Motor neuron (in vitro differentiated cells): ENCODE results near the gene TMCO6. TPM values are rescaled to one million over a fixed set of nuclear protein-coding genes. Genes with fewer than 3 reads are reported as not detected.
"Not testable (repeated sequence)": the region's sequence is repeated elsewhere in the genome, so short reads cannot be mapped to it uniquely, and the experiment has no call there.

Experiments
- ATAC-seq, 8 experiments: fragments of 200-7000 bp; cut with Tn5 transposase; replicated peaks in 6 of 8; 2 replicates each; pipeline ENCODE4 v1.8.0; 2021; ENCODE audit warnings: mild to moderate bottlenecking in 8 of 8, moderate library complexity in 8 of 8
- H3K27ac ChIP-seq, 2 donors: fragments of 250-450 bp; sonication (Bioruptor Pico); 2 replicates each; pipeline ENCODE4 v1.9.0; 2021; ENCODE audit warnings: antibody characterized with exemption in 2 of 2, mild to moderate bottlenecking in 2 of 2, moderate library complexity in 1 of 2
- H3K4me1 ChIP-seq, 2 donors: fragments of 250-450 bp; sonication (Bioruptor Pico); replicated peaks in 1 of 2; 2 replicates each; pipeline ENCODE4 v1.6.1; 2021; ENCODE audit warnings: antibody characterized with exemption in 2 of 2, mild to moderate bottlenecking in 2 of 2, moderate library complexity in 1 of 2
- H3K4me3 ChIP-seq, 5 donors: fragments of 250-450 bp; sonication (Bioruptor Pico); 2 replicates each; pipeline ENCODE4 v1.9.0; 2021; ENCODE audit warnings: antibody characterized with exemption in 5 of 5, mild to moderate bottlenecking in 5 of 5, moderate library complexity in 4 of 5
- WGBS, 10 experiments: fragments of 450-650 bp; shearing (Covaris generic); methylation state at CpG; one replicate each; pipeline ENCODE4 v1.0.0; 2022; 5-methylcytosine and 5-hydroxymethylcytosine counted together
- in situ Hi-C, 9 experiments: fragments of 400-800 bp; cut with MboI; loops; one replicate each; pipeline ENCODE4 v1.15.0; 2021; ENCODE audit warnings: low sequenced_read_pairs in 9 of 9, low pct_unique_long_range_greater_than_20kb in 2 of 9; ENCODE audit not compliant: unreplicated experiment in 9 of 9
- total RNA-seq, 8 experiments: library from RNA; unstranded; fragments of 300-600 nt; gene quantifications; 2 replicates each; pipeline versions ENCODE4 v1.2.3 to v1.2.4, GENCODE V29; 2022

The TMCO6 gene
- total RNA-seq, 8 experiments from 2014 or later = 7.9 to 25.6 (median 11.9) TPM

- ATAC-seq = no peak
- no peak overlapping the region for H3K4me3 ChIP-seq
- no peaks in the 10 kb centered on the region for H3K4me1 ChIP-seq
- in situ Hi-C loops = no loop called here
- WGBS, 10 experiments = 67 to 100% (median 93%) methylated on average over 2 of the region's 2 CpGs; no CpG with 5 or more reads in 2 of the 10 experiments
- no peak overlapping the region for H3K27ac ChIP-seq
Measured at GRCh38 chr5:140607031-140607430, 32.2 kb upstream of the TMCO6 start.

DNA sequence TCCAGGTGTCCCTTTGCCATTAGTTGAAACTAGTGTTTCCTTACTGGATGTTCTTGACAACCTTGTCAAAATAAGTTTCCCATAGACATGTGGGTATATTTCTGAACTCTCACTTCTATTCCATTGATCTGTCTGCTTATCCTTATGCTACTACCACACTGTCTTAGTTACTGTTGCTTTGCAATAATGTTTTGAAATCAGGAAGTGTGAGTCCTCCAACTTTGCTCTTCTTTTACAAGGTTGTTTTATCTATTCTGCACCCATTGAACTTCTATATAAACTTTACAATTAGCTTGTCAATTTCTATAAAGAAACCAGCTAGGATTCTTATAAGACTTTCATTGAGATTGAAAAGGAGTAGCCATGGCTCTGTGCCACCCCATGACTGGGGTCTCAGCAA is 30.5 kb upstream of the TMCO6 start:
- Histone ChIP-seq H3K4me1 (no peaks in the 10 kb centered on the region), H3K4me3 (no peak overlapping the region), H3K27ac (no peak overlapping the region)
- ATAC-seq = no peak
- in situ Hi-C loops = no loop called here

DNA sequence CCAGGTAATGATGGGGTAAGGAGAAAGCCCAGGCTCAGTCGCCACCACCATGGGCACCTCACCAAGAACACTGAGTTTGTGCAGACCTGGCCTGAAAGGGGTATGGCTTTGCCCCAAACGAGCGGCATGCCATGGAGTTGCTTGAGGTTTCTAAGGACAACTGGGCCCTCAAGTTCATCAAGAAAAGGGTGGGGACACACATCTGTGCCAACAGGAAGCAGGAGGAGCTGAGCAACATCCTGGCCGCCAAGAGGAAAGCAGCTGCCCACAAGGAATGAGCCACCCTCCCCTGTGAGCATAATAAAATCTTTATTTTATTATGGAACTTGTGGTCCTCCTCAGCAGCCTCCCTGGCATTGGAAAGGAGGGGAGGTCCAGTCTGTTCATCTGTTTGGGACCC is 30.1 kb upstream of the TMCO6 start:
- H3K27ac ChIP-seq = no peak overlapping the region
- ATAC-seq = peak in 2 of 8 experiments; percentile 55 to 67
- H3K4me1 ChIP-seq = no peaks in the 10 kb centered on the region
- WGBS, 10 experiments = 29 to 100% (median 71%) methylated on average over 1 to 4 of the region's 4 CpGs; no CpG with 5 or more reads in 5 of the 10 experiments
- no peak overlapping the region for H3K4me3 ChIP-seq
- in situ Hi-C loops = no loop called here

GRCh38 chr5:140611020-140611521 is 28.2 kb upstream of the TMCO6 start:
- in situ Hi-C loops = no loop called here
- WGBS, 10 experiments = 50 to 100% (median 84%) methylated on average over 1 to 2 of the region's 2 CpGs; no CpG with 5 or more reads in 4 of the 10 experiments
- H3K27ac ChIP-seq = no peak overlapping the region
- no peaks in the 10 kb centered on the region for H3K4me1 ChIP-seq
- H3K4me3 ChIP-seq = no peak overlapping the region
- ATAC-seq = peak in 3 of 8 experiments; percentile 29 to 67 (median 42)

DNA sequence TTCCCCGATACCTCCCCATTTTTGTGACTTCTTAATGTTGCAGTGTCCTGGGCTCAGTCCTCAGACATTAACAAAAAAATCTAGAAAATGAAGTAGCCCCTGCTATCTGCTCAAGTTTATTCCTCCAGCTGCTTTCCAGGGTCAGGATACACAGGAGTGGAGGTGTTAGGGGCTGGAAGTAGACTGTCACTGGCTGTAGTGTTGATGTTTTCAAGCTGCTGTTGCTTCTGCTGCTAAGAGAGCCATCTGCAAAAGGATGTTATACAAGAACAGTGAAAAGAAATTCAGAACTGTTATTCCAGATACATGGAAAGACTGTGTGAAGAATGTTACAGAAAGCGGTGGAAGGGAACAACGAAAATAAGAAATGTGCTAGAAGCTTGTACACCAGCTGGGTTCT is 16.9 kb upstream of the TMCO6 start:
- no peak overlapping the region for H3K4me3 ChIP-seq
- no peaks in the 10 kb centered on the region for H3K4me1 ChIP-seq
- in situ Hi-C loops = no loop called here
- no peak for ATAC-seq
- no peak overlapping the region for H3K27ac ChIP-seq
- 50 to 100% (median 83%) methylated on average over 2 to 3 of the region's 3 CpGs; no CpG with 5 or more reads in 1 of the 10 experiments for WGBS, 10 experiments

GRCh38 chr5:140623061-140623460 is 16.2 kb upstream of the TMCO6 start:
- ATAC-seq, in situ Hi-C loops, H3K4me1 ChIP-seq, H3K4me3 ChIP-seq, H3K27ac ChIP-seq: not testable (repeated sequence)

- H3K27ac ChIP-seq, ATAC-seq, H3K4me3 ChIP-seq, H3K4me1 ChIP-seq: not testable (repeated sequence)
- 73 to 92% (median 84%) methylated on average over 2 to 9 of the region's 10 CpGs; no CpG with 5 or more reads in 2 of the 10 experiments for WGBS, 10 experiments
- in situ Hi-C loops = loop anchor here in 1 of 9 experiments (25.0 kb wide), 1 partner anchor 238 kb away; no protein-coding TSS in a partner anchor
Measured at GRCh38 chr5:140624886-140625285, 14.4 kb upstream of the TMCO6 start.

GRCh38 chr5:140627972-140628371 is 11.3 kb upstream of the TMCO6 start:
- Histone ChIP-seq H3K27ac (no peak overlapping the region), H3K4me1 (no peaks in the 10 kb centered on the region), H3K4me3 (no peak overlapping the region)
- 79 to 100% (median 90%) methylated on average over 2 to 6 of the region's 6 CpGs; no CpG with 5 or more reads in 2 of the 10 experiments for WGBS, 10 experiments
- in situ Hi-C loops = loop anchor here in 1 of 9 experiments (25.0 kb wide), 1 partner anchor 241 kb away; no protein-coding TSS in a partner anchor
- no peak for ATAC-seq

DNA sequence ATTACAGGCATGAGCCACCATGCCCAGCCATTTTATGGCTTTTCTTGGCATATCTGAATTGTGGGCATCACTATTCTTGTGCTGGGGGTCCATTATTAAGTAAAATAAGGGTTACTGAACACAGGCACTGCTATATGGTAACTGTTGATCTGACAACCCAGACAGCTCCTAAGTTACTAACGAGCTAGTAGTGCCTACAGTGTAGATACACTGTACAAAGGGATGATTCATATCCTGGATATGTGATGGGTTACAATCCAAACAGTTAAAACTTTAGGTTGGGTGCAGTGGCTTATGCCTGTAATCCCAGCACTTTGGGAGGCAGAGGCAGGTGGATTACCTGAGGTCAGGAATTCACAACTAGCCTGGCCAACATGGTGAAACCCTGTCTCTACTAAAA is 10.5 kb upstream of the TMCO6 start:
- H3K27ac ChIP-seq = no peak overlapping the region
- WGBS, 10 experiments = 0 to 71% (median 38%) methylated on average over 1 of the region's 1 CpG; no CpG with 5 or more reads in 5 of the 10 experiments
- in situ Hi-C loops = loop anchor here in 1 of 9 experiments (25.0 kb wide), 1 partner anchor 241 kb away; no protein-coding TSS in a partner anchor
- no peak overlapping the region for H3K4me3 ChIP-seq
- ATAC-seq = no peak
- no peaks in the 10 kb centered on the region for H3K4me1 ChIP-seq

GRCh38 chr5:140630292-140631035 is 8.8 kb upstream of the TMCO6 start:
- H3K27ac ChIP-seq = no peak overlapping the region
- H3K4me1 ChIP-seq = no peaks in the 10 kb centered on the region
- H3K4me3 ChIP-seq = no peak overlapping the region
- 17 to 100% (median 50%) methylated on average over 1 to 2 of the region's 2 CpGs; no CpG with 5 or more reads in 2 of the 10 experiments for WGBS, 10 experiments
- ATAC-seq = peak in 3 of 8 experiments; percentile 49 to 66 (median 50)
- in situ Hi-C loops = loop anchor here in 1 of 9 experiments (10.0 to 25.0 kb wide), 2 partner anchors 56 to 243 kb away; no protein-coding TSS in a partner anchor

DNA sequence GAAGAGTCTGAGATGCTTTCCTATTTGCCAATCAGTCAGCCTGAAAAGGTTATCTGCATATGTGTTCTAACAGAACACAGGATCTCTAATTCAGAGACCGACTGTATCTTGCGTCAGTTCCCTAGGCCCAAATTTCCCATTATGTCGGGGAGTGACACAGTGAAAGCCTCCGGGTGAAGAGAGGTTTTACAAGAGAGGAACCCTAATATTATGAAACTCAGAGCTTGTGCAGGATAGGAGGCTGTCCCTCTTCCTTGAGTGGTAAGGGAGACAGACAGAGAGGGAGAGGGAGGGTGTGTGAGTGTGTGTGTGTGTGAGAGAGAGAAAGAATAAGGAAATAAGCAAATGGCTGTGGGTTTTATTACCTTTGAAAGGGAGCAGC is 8.2 kb upstream of the TMCO6 start:
- in situ Hi-C loops = loop anchor here in 1 of 9 experiments (10.0 to 25.0 kb wide), 2 partner anchors 56 to 244 kb away; no protein-coding TSS in a partner anchor
- WGBS, 10 experiments = 80 to 100% (median 90%) methylated on average over 2 to 4 of the region's 4 CpGs; no CpG with 5 or more reads in 2 of the 10 experiments
- no peak overlapping the region for H3K27ac ChIP-seq
- ATAC-seq = no peak
- no peak overlapping the region for H3K4me3 ChIP-seq
- no peaks in the 10 kb centered on the region for H3K4me1 ChIP-seq

DNA sequence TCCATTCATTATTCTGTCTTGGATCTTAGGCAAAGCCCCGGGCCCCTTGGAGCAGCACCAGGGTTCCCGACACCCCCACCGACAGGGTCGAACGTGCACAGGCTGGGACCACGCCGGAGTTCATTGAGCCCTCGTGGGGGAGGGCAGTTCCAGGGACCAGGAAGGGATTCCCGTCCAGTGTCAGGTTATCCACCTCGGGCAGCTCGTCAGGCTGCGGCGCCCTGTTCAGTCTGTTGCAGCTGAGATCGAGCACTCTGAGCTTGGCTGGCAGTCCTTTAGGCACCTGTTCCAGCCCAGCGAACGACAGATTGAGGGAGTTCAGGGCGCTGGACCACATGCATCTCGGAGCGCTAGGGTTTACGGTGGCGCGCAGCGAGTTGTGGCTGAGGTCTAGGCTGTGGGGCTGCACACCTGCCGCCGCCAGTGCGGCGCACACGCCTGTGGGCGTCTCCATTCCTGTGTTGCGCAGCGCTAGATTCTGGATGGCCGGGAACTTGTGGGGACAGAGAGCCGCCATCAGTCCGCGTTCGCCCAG is 7.4 kb upstream of the TMCO6 start:
- in situ Hi-C loops = loop anchor here in 1 of 9 experiments (10.0 to 25.0 kb wide), 2 partner anchors 57 to 245 kb away; no protein-coding TSS in a partner anchor
- peak in 4 of 8 experiments; percentile 12 to 43 (median 38) for ATAC-seq
- Histone ChIP-seq H3K4me3 (peak overlapping the region in 3 of 5 donors; percentile 16 to 18 (median 18)), H3K4me1 (no peaks in the 10 kb centered on the region), H3K27ac (no peak overlapping the region)
- WGBS, 10 experiments = 8 to 89% (median 55%) methylated on average over 4 to 13 of the region's 36 CpGs; no CpG with 5 or more reads in 5 of the 10 experiments
